Articular chondrocyte of knee joint (primary cell): ENCODE data around the gene SREBF2. TPM values are rescaled to one million over a fixed set of nuclear protein-coding genes. Genes with fewer than 3 reads are reported as not detected.

Source experiments
- small RNA-seq: library from RNA; depleted of rRNA; stranded (forward); fragments of <200 nt; gene quantifications from one replicate; pipeline ENCODE3, GENCODE V24; 2012
- total RNA-seq: library from RNA; depleted of rRNA; stranded (reverse); fragments of >200 nt; gene quantifications from 2 replicates; pipeline ENCODE4 v1.2.3, GENCODE V29; 2012

The SREBF2 gene
- total RNA-seq, result 47.1 and 51.2 TPM in 2 replicates

GRCh38 chr22:41832553-41833368 lies at the start of gene SREBF2:
Gene SREBF2 (plus strand): TSS chr22:41833105. CDS start chr22:41833271, 166 bp downstream.

GRCh38 chr22:41800348-41801146 lies 32.4 kb upstream of the SREBF2 start, which contains the start of gene CCDC134:
Gene CCDC134 (plus strand): TSS chr22:41800679. CDS start chr22:41808891, 8,212 bp downstream.

GRCh38 chr22:41915035-41915785 lies 82.3 kb downstream of the SREBF2 start, which contains the start of gene SHISA8:
Gene SHISA8 (minus strand): TSS chr22:41915074. CDS start chr22:41914667, 407 bp downstream.

GRCh38 chr22:41946629-41947423 lies 113.9 kb downstream of the SREBF2 start, which contains the start of gene CENPM:
Gene CENPM (minus strand): TSS chr22:41947152. CDS start chr22:41947076, 76 bp downstream.

GRCh38 chr22:41951898-41952474 lies 119.1 kb downstream of the SREBF2 start, which contains the start of gene SMIM45:
Gene SMIM45 (plus strand): TSS chr22:41952150.

Small RNA genes within 50 kb of the gene (small RNA-seq; reads per million reads assigned to genes)
- gene MIR33A, result 21.9 reads per million, percentile 96 among the genes with 10 or more reads in this experiment

Other genes starting within 250 kb of the SREBF2 start
- 21.0 and 26.8 TPM in 2 replicates for gene PMM1, start 243.3 kb upstream of the SREBF2 start, total RNA-seq
- gene DESI1, start 212.1 kb upstream of the SREBF2 start, total RNA-seq, result 22.1 and 22.5 TPM in 2 replicates
- gene XRCC6, start 211.8 kb upstream of the SREBF2 start, total RNA-seq, result 280 and 286 TPM in 2 replicates
- gene SNU13, start 144.2 kb upstream of the SREBF2 start, total RNA-seq, result 55.6 and 60.0 TPM in 2 replicates
- 2.5 and 3.2 TPM in 2 replicates for gene MEI1, start 133.6 kb upstream of the SREBF2 start, total RNA-seq
- gene CCDC134, start 32.4 kb upstream of the SREBF2 start, total RNA-seq, result 8.2 and 8.8 TPM in 2 replicates
- gene SHISA8, start 82.0 kb downstream of the SREBF2 start, total RNA-seq, result not detected in 2 replicates
- 0.11 and 0.26 TPM in 2 replicates for gene TNFRSF13C, start 93.7 kb downstream of the SREBF2 start, total RNA-seq
- gene CENPM, start 114.0 kb downstream of the SREBF2 start, total RNA-seq, result 7.6 and 7.8 TPM in 2 replicates
- under 0.01 and 0.22 TPM in 2 replicates for gene SEPTIN3, start 136.3 kb downstream of the SREBF2 start, total RNA-seq
- gene WBP2NL, start 165.7 kb downstream of the SREBF2 start, total RNA-seq, result 0.76 and 1.2 TPM in 2 replicates
- gene NAGA, start 237.7 kb downstream of the SREBF2 start, total RNA-seq, result 44.6 and 46.0 TPM in 2 replicates
- 16.2 and 23.1 TPM in 2 replicates for gene PHETA2, start 241.1 kb downstream of the SREBF2 start, total RNA-seq
- gene SMDT1, start 246.6 kb downstream of the SREBF2 start, total RNA-seq, result 6.7 and 8.2 TPM in 2 replicates